AG04449 (cell line): ENCODE measurements around the gene AFM.
"Not testable (repeated sequence)": the region's sequence is repeated elsewhere in the genome, so short reads cannot be mapped to it uniquely, and the experiment has no call there.

ENCODE experiments used
- CTCF ChIA-PET: fragments of 350-600 bp; formaldehyde crosslinking; extraction: SDS; loops from one replicate; lab custom pipeline; 2021; ENCODE audit warnings: antibody characterized with exemption; lab: Yijun Ruan, JAX
- POLR2A ChIA-PET: fragments of 400-600, 350-600 bp; formaldehyde crosslinking; extraction: SDS; loops from one replicate; lab custom pipeline; 2020; ENCODE audit warnings: antibody characterized with exemption, inconsistent platforms; lab: Yijun Ruan, JAX
- DNase-seq: peaks from one replicate; pipeline ENCODE4 v3.0.0-alpha.2; 2010; ENCODE audit warnings: low read depth, low spot score
- H3K4me3 ChIP-seq: 2 replicates; pipeline ENCODE4 v1.5.1; 2011; ENCODE audit warnings: low read depth, mild to moderate bottlenecking, control low read depth, low read length
- TF ChIP-seq, protein P1 (sequence below): IDR thresholded peaks from one replicate; pipeline ENCODE4 v1.5.1; 2011; ENCODE audit warnings: mild to moderate bottlenecking, moderate library complexity, low read length, control low read depth, inconsistent platforms; ENCODE audit not compliant: insufficient read depth; ENCODE audit errors: missing control alignments

The AFM gene

DNA sequence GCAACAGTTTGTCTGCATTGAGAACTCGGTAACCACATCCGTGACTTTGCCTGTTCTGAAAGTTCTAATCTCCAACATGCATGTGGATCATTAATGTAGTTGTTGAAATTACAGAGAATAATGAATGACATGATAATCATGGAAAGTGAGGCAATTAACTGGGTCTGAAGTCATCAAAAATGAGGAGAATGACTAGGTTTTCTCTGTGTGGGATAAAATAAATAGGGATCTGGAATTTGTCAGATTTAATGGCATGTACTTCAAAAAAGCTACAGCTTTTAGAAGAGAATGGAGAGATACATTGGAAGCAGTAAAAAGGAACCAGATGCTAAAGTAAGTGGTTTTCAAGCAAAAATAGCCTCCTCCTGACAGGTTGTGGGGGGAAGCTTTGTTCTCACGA is 59.3 kb downstream of the AFM start:
- no peak overlapping the region for H3K4me3 ChIP-seq
- ChIA-PET POLR2A (no interaction called here), CTCF (no interaction called here)
- no peak for DNase-seq
- TF ChIP-seq, protein P1, sequence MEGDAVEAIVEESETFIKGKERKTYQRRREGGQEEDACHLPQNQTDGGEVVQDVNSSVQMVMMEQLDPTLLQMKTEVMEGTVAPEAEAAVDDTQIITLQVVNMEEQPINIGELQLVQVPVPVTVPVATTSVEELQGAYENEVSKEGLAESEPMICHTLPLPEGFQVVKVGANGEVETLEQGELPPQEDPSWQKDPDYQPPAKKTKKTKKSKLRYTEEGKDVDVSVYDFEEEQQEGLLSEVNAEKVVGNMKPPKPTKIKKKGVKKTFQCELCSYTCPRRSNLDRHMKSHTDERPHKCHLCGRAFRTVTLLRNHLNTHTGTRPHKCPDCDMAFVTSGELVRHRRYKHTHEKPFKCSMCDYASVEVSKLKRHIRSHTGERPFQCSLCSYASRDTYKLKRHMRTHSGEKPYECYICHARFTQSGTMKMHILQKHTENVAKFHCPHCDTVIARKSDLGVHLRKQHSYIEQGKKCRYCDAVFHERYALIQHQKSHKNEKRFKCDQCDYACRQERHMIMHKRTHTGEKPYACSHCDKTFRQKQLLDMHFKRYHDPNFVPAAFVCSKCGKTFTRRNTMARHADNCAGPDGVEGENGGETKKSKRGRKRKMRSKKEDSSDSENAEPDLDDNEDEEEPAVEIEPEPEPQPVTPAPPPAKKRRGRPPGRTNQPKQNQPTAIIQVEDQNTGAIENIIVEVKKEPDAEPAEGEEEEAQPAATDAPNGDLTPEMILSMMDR = no peak

DNA sequence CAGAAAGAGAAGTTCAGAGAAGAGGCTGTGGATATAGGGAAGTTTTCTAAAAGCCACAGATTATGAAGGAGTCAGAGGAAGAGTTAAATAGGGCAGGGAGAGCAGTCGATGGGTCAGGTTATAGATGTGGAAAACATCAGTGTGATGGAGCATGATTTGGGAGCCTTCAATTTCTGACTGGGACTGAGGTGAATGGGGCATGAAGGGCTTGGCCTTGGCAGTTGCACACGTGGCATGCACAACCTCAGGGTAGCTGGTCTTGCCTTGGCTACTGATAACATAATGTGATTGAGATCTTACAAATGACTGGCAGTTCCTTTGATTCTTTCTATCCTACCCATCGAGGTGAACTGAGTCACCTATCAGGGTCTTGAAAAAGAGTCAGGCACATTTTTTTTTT is 59.7 kb downstream of the AFM start:
- CTCF ChIA-PET = no interaction called here
- no peak for DNase-seq

DNA sequence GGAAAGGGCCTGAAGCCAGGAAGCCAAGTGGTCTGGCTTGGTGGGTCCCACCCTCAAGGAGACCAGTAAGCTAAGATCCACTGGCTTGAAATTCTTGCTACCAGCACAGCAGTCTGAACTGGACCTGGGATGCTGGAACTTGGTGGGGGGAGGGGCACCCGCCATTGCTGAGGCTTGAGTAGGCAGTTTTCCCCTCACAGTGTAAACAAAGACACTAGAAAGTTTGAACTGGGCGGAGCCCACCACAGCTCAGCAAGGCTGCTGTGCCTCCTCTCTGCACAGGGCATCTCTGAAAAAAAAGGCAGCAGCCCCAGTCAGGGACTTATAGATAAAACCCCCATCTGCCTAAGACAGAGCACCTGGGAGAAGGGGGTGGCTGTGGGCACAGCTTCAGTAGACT is 63.1 kb downstream of the AFM start:
- no peak for DNase-seq
- POLR2A ChIA-PET = no interaction called here
- TF ChIP-seq, protein P1 = no peak
- CTCF ChIA-PET = no interaction called here
- no peak overlapping the region for H3K4me3 ChIP-seq

More for the DNA sequence above, 59.7 kb downstream of the AFM start:
- TF ChIP-seq, protein P1 = no peak
- POLR2A ChIA-PET = no interaction called here
- H3K4me3 ChIP-seq = no peak overlapping the region

DNA sequence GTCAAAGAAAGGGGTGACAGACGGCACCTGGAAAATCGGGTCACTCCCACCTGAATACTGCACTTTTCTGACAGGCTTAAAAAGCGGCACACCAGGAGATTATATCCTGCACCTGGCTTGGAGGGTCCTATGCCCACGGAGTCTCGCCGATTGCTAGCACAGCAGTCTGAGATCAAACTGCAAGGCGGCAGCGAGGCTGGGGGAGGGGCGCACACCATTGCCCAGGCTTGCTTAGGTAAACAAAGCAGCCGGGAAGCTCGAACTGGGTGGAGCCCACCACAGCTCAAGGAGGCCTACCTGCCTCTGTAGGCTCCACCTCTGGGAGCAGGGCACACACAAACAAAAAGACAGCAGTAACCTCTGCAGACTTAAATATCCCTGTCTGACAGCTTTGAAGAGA is 69.3 kb downstream of the AFM start:
- DNase-seq, CTCF ChIA-PET: not testable (repeated sequence)

More for the DNA sequence above, 69.3 kb downstream of the AFM start:
- H3K4me3 ChIP-seq, POLR2A ChIA-PET: not testable (repeated sequence)
